Measurements from ENCODE around the gene KRTAP10-12.
"Not testable (repeated sequence)": the region's sequence is repeated elsewhere in the genome, so short reads cannot be mapped to it uniquely, and the experiment has no call there.

Gene KRTAP10-12

GRCh38 chr21:44687671-44688070 is 9.3 kb upstream of the KRTAP10-12 start:
- Histone ChIP-seq H3K27ac (ENCODE audit: low read depth, low read length, severe bottlenecking) (no peak overlapping the region), H3K4me3 (ENCODE audit: extremely low read depth, insufficient read depth, low read length, poor library complexity, severe bottlenecking) (no peak overlapping the region)
- WGBS, 2 experiments (ENCODE audit: insufficient coverage in 2 of 2) = 71 to 77% methylated on average over 2 to 7 of the region's 11 CpGs

DNA sequence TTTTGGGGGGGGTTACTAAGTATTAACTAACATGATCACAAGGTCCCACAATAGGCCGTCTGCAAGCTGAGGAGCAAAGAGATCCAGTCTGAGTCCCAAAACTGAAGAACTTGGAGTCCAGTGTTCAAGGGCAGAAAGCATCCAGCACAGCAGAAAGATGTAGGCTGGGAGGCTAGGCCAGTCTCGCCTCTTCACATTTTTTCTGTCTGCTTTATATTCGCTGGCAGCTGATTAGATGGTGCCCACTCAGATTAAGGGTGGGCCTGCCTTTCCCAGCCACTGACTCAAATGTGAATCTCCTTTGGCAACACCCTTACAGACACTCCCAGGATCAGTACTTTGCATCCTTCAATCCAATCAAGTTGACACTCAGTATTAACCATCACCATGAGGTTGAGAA is 7.2 kb upstream of the KRTAP10-12 start:
- not testable (repeated sequence) for H3K36me3 ChIP-seq (ENCODE audit: control insufficient read depth, insufficient read depth, low read length); H3K4me1 ChIP-seq (ENCODE audit: control insufficient read depth, insufficient read depth, low read length, poor library complexity, severe bottlenecking); H3K4me3 ChIP-seq (ENCODE audit: extremely low read depth, insufficient read depth, low read length, poor library complexity, severe bottlenecking); H3K27ac ChIP-seq (ENCODE audit: low read depth, low read length, severe bottlenecking)
- peaks cover 12% of the 10 kb centered on the region for H3K9me3 ChIP-seq (ENCODE audit: control insufficient read depth, low read length)
- 83 to 86% methylated on average over 3 of the region's 3 CpGs for WGBS, 2 experiments (ENCODE audit: insufficient coverage in 2 of 2)

More at GRCh38 chr21:44687671-44688070, 9.3 kb upstream of the KRTAP10-12 start:
- Histone ChIP-seq H3K4me1 (ENCODE audit: control insufficient read depth, insufficient read depth, low read length, poor library complexity, severe bottlenecking) (no peaks in the 10 kb centered on the region), H3K9me3 (ENCODE audit: control insufficient read depth, low read length) (peaks cover 2% of the 10 kb centered on the region), H3K36me3 (ENCODE audit: control insufficient read depth, insufficient read depth, low read length) (no peaks in the 10 kb centered on the region)

DNA sequence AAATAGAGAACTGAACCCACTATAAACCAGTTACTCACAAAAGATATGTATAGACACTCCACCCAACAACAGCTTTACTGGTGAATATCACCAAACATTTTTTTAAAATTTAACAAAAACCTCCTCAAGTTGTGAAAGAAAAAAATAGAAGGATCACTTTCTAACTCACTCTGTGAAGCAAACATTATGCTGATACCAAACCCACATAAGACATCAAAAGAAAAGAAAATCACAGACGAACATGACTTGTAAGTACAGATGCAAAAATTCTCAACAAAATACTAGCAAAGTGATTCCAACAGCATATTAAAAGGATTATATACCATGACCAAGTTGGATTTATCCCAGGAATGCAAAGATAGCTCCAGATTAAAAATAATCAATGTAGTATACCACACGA is 5.3 kb upstream of the KRTAP10-12 start:
- Histone ChIP-seq H3K36me3 (ENCODE audit: control insufficient read depth, insufficient read depth, low read length) (no peaks in the 10 kb centered on the region), H3K4me1 (ENCODE audit: control insufficient read depth, insufficient read depth, low read length, poor library complexity, severe bottlenecking) (peaks cover 6% of the 10 kb centered on the region), H3K4me3 (ENCODE audit: extremely low read depth, insufficient read depth, low read length, poor library complexity, severe bottlenecking) (no peak overlapping the region), H3K27ac (ENCODE audit: low read depth, low read length, severe bottlenecking) (no peak overlapping the region), H3K9me3 (ENCODE audit: control insufficient read depth, low read length) (peaks cover 12% of the 10 kb centered on the region)
- 100% methylated on average over 1 of the region's 2 CpGs; no CpG with 5 or more reads in 1 of the 2 experiments for WGBS, 2 experiments (ENCODE audit: insufficient coverage in 2 of 2)

GRCh38 chr21:44692798-44693512 is 4.0 kb upstream of the KRTAP10-12 start:
- 40% methylated on average over 1 of the region's 2 CpGs; no CpG with 5 or more reads in 1 of the 2 experiments for WGBS, 2 experiments (ENCODE audit: insufficient coverage in 2 of 2)
- Histone ChIP-seq H3K36me3 (ENCODE audit: control insufficient read depth, insufficient read depth, low read length) (no peaks in the 10 kb centered on the region), H3K9me3 (ENCODE audit: control insufficient read depth, low read length) (peaks cover 12% of the 10 kb centered on the region), H3K4me1 (ENCODE audit: control insufficient read depth, insufficient read depth, low read length, poor library complexity, severe bottlenecking) (peaks cover 12% of the 10 kb centered on the region), H3K4me3 (ENCODE audit: extremely low read depth, insufficient read depth, low read length, poor library complexity, severe bottlenecking) (no peak overlapping the region), H3K27ac (ENCODE audit: low read depth, low read length, severe bottlenecking) (no peak overlapping the region)

GRCh38 chr21:44694776-44695175 is 2.2 kb upstream of the KRTAP10-12 start:
- Histone ChIP-seq H3K4me3 (ENCODE audit: extremely low read depth, insufficient read depth, low read length, poor library complexity, severe bottlenecking) (no peak overlapping the region), H3K4me1 (ENCODE audit: control insufficient read depth, insufficient read depth, low read length, poor library complexity, severe bottlenecking) (peaks cover 18% of the 10 kb centered on the region), H3K36me3 (ENCODE audit: control insufficient read depth, insufficient read depth, low read length) (no peaks in the 10 kb centered on the region), H3K27ac (ENCODE audit: low read depth, low read length, severe bottlenecking) (no peak overlapping the region), H3K9me3 (ENCODE audit: control insufficient read depth, low read length) (peaks cover 12% of the 10 kb centered on the region)
- WGBS, 2 experiments (ENCODE audit: insufficient coverage in 2 of 2) = 85 to 88% methylated on average over 10 to 11 of the region's 11 CpGs

DNA sequence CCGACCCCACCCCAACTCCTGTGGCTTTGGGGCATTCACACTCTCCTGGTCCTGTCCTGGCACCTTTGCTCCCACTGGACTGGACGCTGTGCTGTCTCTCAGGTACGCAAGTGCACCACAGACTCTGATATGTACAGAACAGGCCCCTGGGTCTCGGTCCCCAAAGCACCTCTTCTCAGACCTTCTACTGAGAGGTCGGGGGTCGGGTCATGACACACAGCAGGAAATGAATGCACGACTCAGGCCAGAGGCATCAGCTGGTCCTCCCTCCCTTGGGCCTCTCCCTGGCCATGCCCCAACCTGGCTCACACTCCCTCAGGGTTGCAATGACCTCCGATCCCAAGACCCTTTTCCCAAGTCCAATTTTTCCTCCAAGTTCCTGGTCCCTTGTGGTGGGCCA is 1.8 kb upstream of the KRTAP10-12 start:
- H3K27ac ChIP-seq (ENCODE audit: low read depth, low read length, severe bottlenecking) = no peak overlapping the region
- no peaks in the 10 kb centered on the region for H3K36me3 ChIP-seq (ENCODE audit: control insufficient read depth, insufficient read depth, low read length)
- peaks cover 18% of the 10 kb centered on the region for H3K4me1 ChIP-seq (ENCODE audit: control insufficient read depth, insufficient read depth, low read length, poor library complexity, severe bottlenecking)
- peaks cover 12% of the 10 kb centered on the region for H3K9me3 ChIP-seq (ENCODE audit: control insufficient read depth, low read length)
- no peak overlapping the region for H3K4me3 ChIP-seq (ENCODE audit: extremely low read depth, insufficient read depth, low read length, poor library complexity, severe bottlenecking)
- WGBS, 2 experiments (ENCODE audit: insufficient coverage in 2 of 2) = 76 to 82% methylated on average over 7 to 8 of the region's 8 CpGs

DNA sequence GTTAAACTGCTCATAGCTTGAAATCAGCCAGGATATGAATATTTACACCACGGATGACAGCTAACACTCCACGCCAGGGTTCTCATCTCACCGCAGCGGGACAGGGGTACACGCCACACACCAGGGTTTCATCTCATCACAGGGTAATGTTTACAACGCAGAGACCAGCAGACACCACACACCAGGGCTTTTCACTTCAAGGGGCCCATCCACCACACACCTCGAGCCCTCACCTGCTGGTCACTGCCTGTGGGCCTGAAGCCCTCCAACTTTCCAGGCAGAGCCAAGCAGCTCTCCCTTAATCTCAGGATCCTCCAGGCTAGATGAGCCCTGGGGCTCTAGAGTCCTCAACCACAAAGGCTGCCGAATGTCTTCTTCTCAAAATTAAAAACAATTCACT is 1.3 kb upstream of the KRTAP10-12 start:
- Histone ChIP-seq H3K27ac (ENCODE audit: low read depth, low read length, severe bottlenecking) (no peak overlapping the region), H3K4me1 (ENCODE audit: control insufficient read depth, insufficient read depth, low read length, poor library complexity, severe bottlenecking) (peaks cover 18% of the 10 kb centered on the region)
- WGBS, 2 experiments (ENCODE audit: insufficient coverage in 2 of 2) = 85 to 90% methylated on average over 8 of the region's 8 CpGs

GRCh38 chr21:44696572-44696971 is 400 bp upstream of the KRTAP10-12 start:
- Histone ChIP-seq H3K4me1 (ENCODE audit: control insufficient read depth, insufficient read depth, low read length, poor library complexity, severe bottlenecking) (peaks cover 18% of the 10 kb centered on the region), H3K9me3 (ENCODE audit: control insufficient read depth, low read length) (peaks cover 12% of the 10 kb centered on the region), H3K4me3 (ENCODE audit: extremely low read depth, insufficient read depth, low read length, poor library complexity, severe bottlenecking) (no peak overlapping the region), H3K27ac (ENCODE audit: low read depth, low read length, severe bottlenecking) (no peak overlapping the region), H3K36me3 (ENCODE audit: control insufficient read depth, insufficient read depth, low read length) (no peaks in the 10 kb centered on the region)
- WGBS, 2 experiments (ENCODE audit: insufficient coverage in 2 of 2) = 76 to 88% methylated on average over 6 to 8 of the region's 10 CpGs

More for the DNA sequence above, 1.3 kb upstream of the KRTAP10-12 start:
- Histone ChIP-seq H3K36me3 (ENCODE audit: control insufficient read depth, insufficient read depth, low read length) (no peaks in the 10 kb centered on the region), H3K9me3 (ENCODE audit: control insufficient read depth, low read length) (peaks cover 12% of the 10 kb centered on the region), H3K4me3 (ENCODE audit: extremely low read depth, insufficient read depth, low read length, poor library complexity, severe bottlenecking) (no peak overlapping the region)

- Histone ChIP-seq H3K9me3 (ENCODE audit: control insufficient read depth, low read length) (peaks cover 8% of the 10 kb centered on the region), H3K4me3 (ENCODE audit: extremely low read depth, insufficient read depth, low read length, poor library complexity, severe bottlenecking) (no peak overlapping the region), H3K4me1 (ENCODE audit: control insufficient read depth, insufficient read depth, low read length, poor library complexity, severe bottlenecking) (peaks cover 18% of the 10 kb centered on the region), H3K36me3 (ENCODE audit: control insufficient read depth, insufficient read depth, low read length) (no peaks in the 10 kb centered on the region), H3K27ac (ENCODE audit: low read depth, low read length, severe bottlenecking) (peak overlapping the region; percentile 23)
- WGBS, 2 experiments (ENCODE audit: insufficient coverage in 2 of 2) = 49 to 54% methylated on average over 25 to 31 of the region's 35 CpGs
Measured at GRCh38 chr21:44697811-44698734, 1.1 kb downstream of the KRTAP10-12 start.

GRCh38 chr21:44699502-44700001 is 2.6 kb downstream of the KRTAP10-12 start:
- Histone ChIP-seq H3K9me3 (ENCODE audit: control insufficient read depth, low read length) (no peaks in the 10 kb centered on the region), H3K4me1 (ENCODE audit: control insufficient read depth, insufficient read depth, low read length, poor library complexity, severe bottlenecking) (peaks cover 18% of the 10 kb centered on the region), H3K4me3 (ENCODE audit: extremely low read depth, insufficient read depth, low read length, poor library complexity, severe bottlenecking) (no peak overlapping the region), H3K36me3 (ENCODE audit: control insufficient read depth, insufficient read depth, low read length) (no peaks in the 10 kb centered on the region), H3K27ac (ENCODE audit: low read depth, low read length, severe bottlenecking) (no peak overlapping the region)
- 83 to 90% methylated on average over 16 to 17 of the region's 17 CpGs for WGBS, 2 experiments (ENCODE audit: insufficient coverage in 2 of 2)

Measured in mesodermal cell (in vitro differentiated cells).